Astrocyte (in vitro differentiated cells and primary cell): Measurements from ENCODE around the gene ME3. TPM values are rescaled to one million over a fixed set of nuclear protein-coding genes. Genes with fewer than 3 reads are reported as not detected.

Source experiments
- DNase-seq: peaks from one replicate; pipeline ENCODE4 v3.0.0-alpha.2; 2010; ENCODE audit warnings: low read depth
- FAIRE-seq: peaks from 2 replicates; lab custom pipeline; 2011; peaks lifted over from hg19 to GRCh38; lab: Jason Lieb, UNC
- H2AFZ ChIP-seq: 2 replicates; pipeline ENCODE4 v1.6.0; 2012; ENCODE audit warnings: low read depth, low read length, inconsistent platforms
- H3K27ac ChIP-seq: 2 replicates; pipeline ENCODE4 v1.5.1; 2011; ENCODE audit warnings: low read depth, low read length, inconsistent platforms
- H3K27me3 ChIP-seq: 2 replicates; pipeline ENCODE4 v1.6.0; 2011; ENCODE audit warnings: low read length, inconsistent platforms; ENCODE audit not compliant: insufficient read depth
- H3K36me3 ChIP-seq: 2 replicates; pipeline ENCODE4 v1.5.1; 2011; ENCODE audit warnings: low read length, inconsistent platforms; ENCODE audit not compliant: insufficient read depth
- H3K4me1 ChIP-seq: 2 replicates; pipeline ENCODE4 v1.5.1; 2011; ENCODE audit warnings: low read length, inconsistent platforms; ENCODE audit not compliant: insufficient read depth
- H3K4me2 ChIP-seq: 2 replicates; pipeline ENCODE4 v1.6.0; 2012; ENCODE audit warnings: low read length, inconsistent platforms
- H3K4me3 ChIP-seq: 2 replicates; pipeline ENCODE4 v1.5.1; 2011; ENCODE audit warnings: low read depth, mild to moderate bottlenecking, low read length, inconsistent platforms; ENCODE audit not compliant: insufficient read depth
- H3K79me2 ChIP-seq: 2 replicates; pipeline ENCODE4 v1.6.0; 2012; ENCODE audit warnings: mild to moderate bottlenecking, low read length, inconsistent platforms; ENCODE audit not compliant: insufficient read depth
- H3K9ac ChIP-seq: 2 replicates; pipeline ENCODE4 v1.6.0; 2012; ENCODE audit warnings: mild to moderate bottlenecking, low read length, inconsistent platforms
- H3K9me3 ChIP-seq: 2 replicates; pipeline ENCODE4 v1.5.1; 2012; ENCODE audit warnings: low read depth, mild to moderate bottlenecking, low read length, inconsistent platforms; ENCODE audit not compliant: insufficient read depth
- H4K20me1 ChIP-seq: 2 replicates; pipeline ENCODE4 v1.6.0; 2012; ENCODE audit warnings: low read length, inconsistent platforms; ENCODE audit not compliant: insufficient read depth
- H3K27ac Mint-ChIP-seq: one replicate; pipeline ENCODE4 v1.8.0; 2021; ENCODE audit warnings: mild to moderate bottlenecking, mixed read lengths; ENCODE audit not compliant: unreplicated experiment
- H3K27me3 Mint-ChIP-seq: one replicate; pipeline ENCODE4 v1.8.0; 2021; ENCODE audit warnings: low read depth, mixed read lengths; ENCODE audit not compliant: unreplicated experiment
- H3K36me3 Mint-ChIP-seq: one replicate; pipeline ENCODE4 v1.8.0; 2021; ENCODE audit warnings: low read depth, mixed read lengths; ENCODE audit not compliant: unreplicated experiment
- H3K4me1 Mint-ChIP-seq: one replicate; pipeline ENCODE4 v1.8.0; 2021; ENCODE audit warnings: low read depth, mixed read lengths; ENCODE audit not compliant: unreplicated experiment
- H3K4me3 Mint-ChIP-seq: one replicate; pipeline ENCODE4 v1.8.0; 2021; ENCODE audit warnings: mild to moderate bottlenecking, moderate library complexity, mixed read lengths; ENCODE audit not compliant: unreplicated experiment
- H3K9me3 Mint-ChIP-seq: one replicate; pipeline ENCODE4 v1.8.0; 2021; ENCODE audit warnings: mild to moderate bottlenecking, mixed read lengths; ENCODE audit not compliant: unreplicated experiment
- CTCF ChIP-seq: IDR thresholded peaks from 2 replicates; pipeline ENCODE4 v1.5.1; 2011; ENCODE audit warnings: low read depth, mild to moderate bottlenecking, inconsistent platforms, low read length, moderate library complexity; ENCODE audit not compliant: insufficient read depth
- EZH2 ChIP-seq: IDR thresholded peaks from 2 replicates; pipeline ENCODE4 v1.6.1; 2012; ENCODE audit warnings: mild to moderate bottlenecking, low read length, inconsistent platforms; ENCODE audit not compliant: insufficient read depth
- total RNA-seq: library from RNA; stranded (reverse); gene quantifications from 2 replicates; pipeline ENCODE4 v1.2.1, GENCODE V29; 2021

Gene ME3
- total RNA-seq, 1 donor from 2014 or later, result 28.6 TPM

- Histone ChIP-seq H3K4me3 (no peak overlapping the region), H3K27me3 (no peaks in the 10 kb centered on the region), H3K9ac (no peak overlapping the region), H3K27ac (peak overlapping the region; percentile 94), H4K20me1 (no peaks in the 10 kb centered on the region), H3K36me3 (no peaks in the 10 kb centered on the region), H3K9me3 (no peaks in the 10 kb centered on the region), H3K79me2 (peaks cover 6% of the 10 kb centered on the region), H3K4me2 (no peak overlapping the region), H3K4me1 (peaks cover 25% of the 10 kb centered on the region), H2AFZ (no peak overlapping the region)
- no peaks in the 10 kb centered on the region for H3K27me3 Mint-ChIP-seq
- H3K4me1 Mint-ChIP-seq, result peaks cover 66% of the 10 kb centered on the region
- DNase-seq (no peak), FAIRE-seq (no peak)
- peak overlapping the region; percentile 97 for H3K27ac Mint-ChIP-seq
- H3K36me3 Mint-ChIP-seq, result peaks cover 10% of the 10 kb centered on the region
- H3K4me3 Mint-ChIP-seq, result no peak overlapping the region
- peaks cover 5% of the 10 kb centered on the region for H3K9me3 Mint-ChIP-seq
- TF ChIP-seq EZH2, result no peak
- no peak for TF ChIP-seq CTCF
These were observed 78.6 kb downstream of the ME3 start for GRCh38 chr11:86593833-86594232.

GRCh38 chr11:86592659-86593451, 79.6 kb downstream of the ME3 start:
- FAIRE-seq (no peak), DNase-seq (peak; percentile 83)
- peaks cover 5% of the 10 kb centered on the region for H3K9me3 Mint-ChIP-seq
- no peak overlapping the region for H2AFZ ChIP-seq
- peak overlapping the region; percentile 94 for H3K27ac ChIP-seq
- TF ChIP-seq EZH2 (no peak), CTCF (no peak)
- no peaks in the 10 kb centered on the region for H3K36me3 ChIP-seq
- H3K27me3 ChIP-seq, result no peaks in the 10 kb centered on the region
- peaks cover 9% of the 10 kb centered on the region for H3K36me3 Mint-ChIP-seq
- H3K9me3 ChIP-seq, result no peaks in the 10 kb centered on the region
- H3K4me1 ChIP-seq, result peaks cover 29% of the 10 kb centered on the region
- H3K27ac Mint-ChIP-seq, result peak overlapping the region; percentile 97
- H3K4me2 ChIP-seq, result peak overlapping the region; percentile 64
- H4K20me1 ChIP-seq, result no peaks in the 10 kb centered on the region
- no peak overlapping the region for H3K4me3 Mint-ChIP-seq
- no peaks in the 10 kb centered on the region for H3K27me3 Mint-ChIP-seq
- peak overlapping the region; percentile 74 for H3K9ac ChIP-seq
- H3K4me1 Mint-ChIP-seq, result peaks cover 73% of the 10 kb centered on the region
- no peak overlapping the region for H3K4me3 ChIP-seq
- peaks cover 6% of the 10 kb centered on the region for H3K79me2 ChIP-seq
